ENCODE results near the gene KCTD7. TPM values are rescaled to one million over a fixed set of nuclear protein-coding genes. Genes with fewer than 3 reads are reported as not detected.

Gene KCTD7
- 4.7 to 6.9 TPM (median 6.3 TPM) in 5 replicates for total RNA-seq (2022; extraction: Qiagen RNA extraction)

GRCh38 chr7:66628361-66629221 lies at the start of gene KCTD7:
TSS of gene KCTD7 (plus strand) at chr7:66628881. CDS start at chr7:66629065, 184 bp downstream.

Other genes with a start within 250 kb of the KCTD7 start
- 22.7 to 30.9 TPM (median 25.3 TPM) in 5 replicates for gene RABGEF1, start 111.9 kb downstream of the KCTD7 start, total RNA-seq (2022; extraction: Qiagen RNA extraction)